Osteoblast (primary cell): ENCODE data around the gene RESP18. TPM values are rescaled to one million over a fixed set of nuclear protein-coding genes. Genes with fewer than 3 reads are reported as not detected.
A peak's percentile ranks its signal among the peaks of the same experiment; 100 is the strongest.

Experiments
- DNase-seq: peaks from one replicate; pipeline ENCODE4 v3.0.0; 2011; ENCODE audit warnings: low spot score, mixed read lengths; ENCODE audit not compliant: insufficient read length; ENCODE audit errors: missing footprints
- H2AFZ ChIP-seq: 2 replicates; pipeline ENCODE4 v1.6.0; 2011; ENCODE audit warnings: mild to moderate bottlenecking, low read length
- H3K27ac ChIP-seq: 2 replicates; pipeline ENCODE4 v1.5.1; 2011; ENCODE audit warnings: mild to moderate bottlenecking, low read depth, low read length, moderate library complexity
- H3K27me3 ChIP-seq: 2 replicates; pipeline ENCODE4 v1.6.0; 2012; ENCODE audit warnings: mild to moderate bottlenecking, control low read depth, inconsistent platforms, low read length, moderate library complexity; ENCODE audit not compliant: insufficient read depth
- H3K36me3 ChIP-seq: 2 replicates; pipeline ENCODE4 v1.5.1; 2011; ENCODE audit warnings: mild to moderate bottlenecking, low read length, control low read depth, moderate library complexity; ENCODE audit not compliant: insufficient read depth
- H3K4me1 ChIP-seq: 2 replicates; pipeline ENCODE4 v1.5.1; 2011; ENCODE audit warnings: mild to moderate bottlenecking, low read length, control low read depth, moderate library complexity; ENCODE audit not compliant: insufficient read depth
- H3K4me2 ChIP-seq: 2 replicates; pipeline ENCODE4 v1.6.0; 2011; ENCODE audit warnings: mild to moderate bottlenecking, low read length; ENCODE audit not compliant: insufficient read depth
- H3K4me3 ChIP-seq: fragments of 200-600 bp; sonication (generic); 3 replicates; pipeline ENCODE4 v1.5.1; 2012; ENCODE audit warnings: mild to moderate bottlenecking, low read length, inconsistent platforms; ENCODE audit not compliant: insufficient read depth
- H3K79me2 ChIP-seq: 2 replicates; pipeline ENCODE4 v1.6.0; 2012; ENCODE audit warnings: mild to moderate bottlenecking, low read length, control low read depth, inconsistent platforms; ENCODE audit not compliant: insufficient read depth
- H3K9me3 ChIP-seq: 2 replicates; pipeline ENCODE4 v1.5.1; 2011; ENCODE audit warnings: low read depth, low read length, control low read depth
- H4K20me1 ChIP-seq: 2 replicates; pipeline ENCODE4 v1.6.0; 2012; ENCODE audit warnings: mild to moderate bottlenecking, low read length, control low read depth; ENCODE audit not compliant: insufficient read depth
- CTCF ChIP-seq: IDR thresholded peaks from 2 replicates; pipeline ENCODE4 v1.5.1; 2011; ENCODE audit warnings: mild to moderate bottlenecking, low read depth, low read length, moderate library complexity; ENCODE audit errors: extremely low read depth
- total RNA-seq: library from RNA; depleted of rRNA; stranded (reverse); fragments of >200 nt; gene quantifications from 2 replicates; pipeline ENCODE4 v1.2.3, GENCODE V29; 2012

Gene RESP18
- total RNA-seq, 1 donor: not detected

DNA sequence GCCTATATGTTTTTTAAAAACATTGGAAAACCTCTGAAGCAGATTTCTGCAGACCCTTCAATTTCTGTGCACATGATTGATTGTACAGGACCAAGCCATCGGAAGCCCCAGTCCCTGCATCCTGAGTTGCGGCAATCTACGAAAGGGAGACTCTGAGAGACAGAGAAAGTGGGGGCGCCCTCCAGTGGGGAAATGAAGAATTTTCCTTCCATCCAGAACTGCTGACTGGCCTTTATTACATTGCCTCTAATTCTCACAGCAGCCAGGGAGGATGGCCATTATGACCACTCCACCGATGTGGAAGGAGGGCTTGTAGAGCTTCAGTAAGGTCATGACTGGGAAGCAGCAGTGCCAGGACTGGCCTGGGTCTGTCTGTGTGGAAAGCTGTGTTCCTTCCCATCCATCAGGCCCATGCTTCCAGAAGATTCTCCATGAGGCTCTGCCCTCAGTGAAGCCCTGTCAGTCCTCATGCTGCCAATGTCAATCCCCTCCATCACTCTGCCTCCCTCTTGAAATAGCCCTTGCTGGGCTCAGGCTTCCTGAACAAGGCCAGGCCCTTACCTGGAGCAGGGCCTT, 20.0 kb upstream of the RESP18 start:
- Histone ChIP-seq H3K4me2 (no peak overlapping the region), H3K9me3 (no peaks in the 10 kb centered on the region), H3K27ac (no peak overlapping the region), H3K27me3 (peaks cover 24% of the 10 kb centered on the region), H3K4me1 (no peaks in the 10 kb centered on the region), H3K79me2 (no peaks in the 10 kb centered on the region), H3K36me3 (no peaks in the 10 kb centered on the region), H2AFZ (no peak overlapping the region), H3K4me3 (no peak overlapping the region), H4K20me1 (no peaks in the 10 kb centered on the region)
- TF ChIP-seq CTCF: peak; percentile 92
- peak; percentile 92 for DNase-seq

DNA sequence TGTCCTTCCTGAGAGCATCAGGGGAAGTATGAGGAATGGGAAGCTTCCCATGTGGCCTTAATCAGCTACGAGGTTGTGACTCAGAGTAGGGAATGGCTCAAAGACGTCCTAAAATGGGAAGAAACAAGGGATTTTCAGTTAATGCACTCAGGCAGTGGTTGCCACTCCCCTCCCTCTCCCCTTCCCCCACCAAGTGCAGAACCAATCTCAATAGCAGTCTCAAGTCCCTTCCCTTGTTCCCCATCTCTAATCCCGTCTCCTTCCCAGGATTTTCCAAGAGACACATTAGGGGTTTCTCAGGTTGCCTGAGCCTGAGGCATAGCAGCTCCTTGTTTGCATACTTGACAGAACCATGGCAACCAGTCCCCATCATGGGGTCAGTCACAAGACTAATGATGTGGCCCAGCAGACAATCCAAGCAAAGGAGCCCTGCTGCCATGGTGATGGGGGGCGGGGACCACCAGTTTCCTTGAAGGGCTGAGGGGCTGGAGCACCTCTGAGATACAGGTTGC, 18.2 kb upstream of the RESP18 start:
- Histone ChIP-seq H2AFZ (no peak overlapping the region), H3K27ac (no peak overlapping the region), H3K79me2 (no peaks in the 10 kb centered on the region), H3K27me3 (peaks cover 14% of the 10 kb centered on the region), H3K36me3 (no peaks in the 10 kb centered on the region), H3K4me3 (no peak overlapping the region), H3K4me1 (no peaks in the 10 kb centered on the region), H4K20me1 (no peaks in the 10 kb centered on the region), H3K9me3 (no peaks in the 10 kb centered on the region), H3K4me2 (no peak overlapping the region)
- DNase-seq: peak; percentile 79
- no peak for TF ChIP-seq CTCF

GRCh38 chr2:219350215-219350614, 17.7 kb upstream of the RESP18 start:
- Histone ChIP-seq H2AFZ (no peak overlapping the region), H3K9me3 (no peaks in the 10 kb centered on the region), H3K27ac (no peak overlapping the region), H3K36me3 (no peaks in the 10 kb centered on the region), H3K27me3 (peaks cover 17% of the 10 kb centered on the region), H3K4me3 (no peak overlapping the region), H3K4me1 (no peaks in the 10 kb centered on the region), H4K20me1 (no peaks in the 10 kb centered on the region), H3K4me2 (no peak overlapping the region), H3K79me2 (no peaks in the 10 kb centered on the region)
- no peak for TF ChIP-seq CTCF
- no peak for DNase-seq

- H3K36me3 ChIP-seq: no peaks in the 10 kb centered on the region
- peak; percentile 62 for DNase-seq
- H3K27ac ChIP-seq: no peak overlapping the region
- H4K20me1 ChIP-seq: no peaks in the 10 kb centered on the region
- H3K27me3 ChIP-seq: peaks cover 15% of the 10 kb centered on the region
- H3K4me3 ChIP-seq: no peak overlapping the region
- no peak overlapping the region for H3K4me2 ChIP-seq
- H3K4me1 ChIP-seq: no peaks in the 10 kb centered on the region
- no peaks in the 10 kb centered on the region for H3K9me3 ChIP-seq
- TF ChIP-seq CTCF: no peak
- H2AFZ ChIP-seq: no peak overlapping the region
- H3K79me2 ChIP-seq: no peaks in the 10 kb centered on the region
Measured at GRCh38 chr2:219344751-219345430, 12.3 kb upstream of the RESP18 start.
